Osteoblast (primary cell): ENCODE measurements around the gene EIF3J. TPM values are rescaled to one million over a fixed set of nuclear protein-coding genes. Genes with fewer than 3 reads are reported as not detected.
A peak's percentile ranks its signal among the peaks of the same experiment; 100 is the strongest.

Experiments used
- DNase-seq: peaks from one replicate; pipeline ENCODE4 v3.0.0; 2011; ENCODE audit warnings: low spot score, mixed read lengths; ENCODE audit not compliant: insufficient read length; ENCODE audit errors: missing footprints
- H2AFZ ChIP-seq: 2 replicates; pipeline ENCODE4 v1.6.0; 2011; ENCODE audit warnings: mild to moderate bottlenecking, low read length
- H3K27ac ChIP-seq: 2 replicates; pipeline ENCODE4 v1.5.1; 2011; ENCODE audit warnings: mild to moderate bottlenecking, low read depth, low read length, moderate library complexity
- H3K27me3 ChIP-seq: 2 replicates; pipeline ENCODE4 v1.6.0; 2012; ENCODE audit warnings: mild to moderate bottlenecking, control low read depth, inconsistent platforms, low read length, moderate library complexity; ENCODE audit not compliant: insufficient read depth
- H3K36me3 ChIP-seq: 2 replicates; pipeline ENCODE4 v1.5.1; 2011; ENCODE audit warnings: mild to moderate bottlenecking, low read length, control low read depth, moderate library complexity; ENCODE audit not compliant: insufficient read depth
- H3K4me1 ChIP-seq: 2 replicates; pipeline ENCODE4 v1.5.1; 2011; ENCODE audit warnings: mild to moderate bottlenecking, low read length, control low read depth, moderate library complexity; ENCODE audit not compliant: insufficient read depth
- H3K4me2 ChIP-seq: 2 replicates; pipeline ENCODE4 v1.6.0; 2011; ENCODE audit warnings: mild to moderate bottlenecking, low read length; ENCODE audit not compliant: insufficient read depth
- H3K4me3 ChIP-seq: fragments of 200-600 bp; sonication (generic); 3 replicates; pipeline ENCODE4 v1.5.1; 2012; ENCODE audit warnings: mild to moderate bottlenecking, low read length, inconsistent platforms; ENCODE audit not compliant: insufficient read depth
- H3K79me2 ChIP-seq: 2 replicates; pipeline ENCODE4 v1.6.0; 2012; ENCODE audit warnings: mild to moderate bottlenecking, low read length, control low read depth, inconsistent platforms; ENCODE audit not compliant: insufficient read depth
- H3K9me3 ChIP-seq: 2 replicates; pipeline ENCODE4 v1.5.1; 2011; ENCODE audit warnings: low read depth, low read length, control low read depth
- H4K20me1 ChIP-seq: 2 replicates; pipeline ENCODE4 v1.6.0; 2012; ENCODE audit warnings: mild to moderate bottlenecking, low read length, control low read depth; ENCODE audit not compliant: insufficient read depth
- CTCF ChIP-seq: IDR thresholded peaks from 2 replicates; pipeline ENCODE4 v1.5.1; 2011; ENCODE audit warnings: mild to moderate bottlenecking, low read depth, low read length, moderate library complexity; ENCODE audit errors: extremely low read depth
- total RNA-seq: library from RNA; depleted of rRNA; stranded (reverse); fragments of >200 nt; gene quantifications from 2 replicates; pipeline ENCODE4 v1.2.3, GENCODE V29; 2012

Gene EIF3J, protein sequence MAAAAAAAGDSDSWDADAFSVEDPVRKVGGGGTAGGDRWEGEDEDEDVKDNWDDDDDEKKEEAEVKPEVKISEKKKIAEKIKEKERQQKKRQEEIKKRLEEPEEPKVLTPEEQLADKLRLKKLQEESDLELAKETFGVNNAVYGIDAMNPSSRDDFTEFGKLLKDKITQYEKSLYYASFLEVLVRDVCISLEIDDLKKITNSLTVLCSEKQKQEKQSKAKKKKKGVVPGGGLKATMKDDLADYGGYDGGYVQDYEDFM
- total RNA-seq = 36.2 and 39.2 TPM in 2 replicates

- peaks cover 21% of the 10 kb centered on the region for H4K20me1 ChIP-seq
- H3K4me3 ChIP-seq = peak within 1 kb of the TSS; percentile 93
- H3K36me3 ChIP-seq = peaks cover 25% of the 10 kb centered on the region
- peaks cover 33% of the 10 kb centered on the region for H3K4me1 ChIP-seq
- H3K27ac ChIP-seq = peak within 1 kb of the TSS; percentile 92
- DNase-seq = peak; percentile 99
- H3K4me2 ChIP-seq = peak within 1 kb of the TSS; percentile 94
- H2AFZ ChIP-seq = peak within 1 kb of the TSS; percentile 90
- peaks cover 54% of the 10 kb centered on the region for H3K79me2 ChIP-seq
- no peaks in the 10 kb centered on the region for H3K9me3 ChIP-seq
- H3K27me3 ChIP-seq = no peaks in the 10 kb centered on the region
- TF ChIP-seq CTCF = no peak
Observed at GRCh38 chr15:44536962-44537734, at the start of gene EIF3J. Gene EIF3J, plus strand, starts transcription at chr15:44537147. Its CDS starts 48 bp downstream, at chr15:44537195.

DNA sequence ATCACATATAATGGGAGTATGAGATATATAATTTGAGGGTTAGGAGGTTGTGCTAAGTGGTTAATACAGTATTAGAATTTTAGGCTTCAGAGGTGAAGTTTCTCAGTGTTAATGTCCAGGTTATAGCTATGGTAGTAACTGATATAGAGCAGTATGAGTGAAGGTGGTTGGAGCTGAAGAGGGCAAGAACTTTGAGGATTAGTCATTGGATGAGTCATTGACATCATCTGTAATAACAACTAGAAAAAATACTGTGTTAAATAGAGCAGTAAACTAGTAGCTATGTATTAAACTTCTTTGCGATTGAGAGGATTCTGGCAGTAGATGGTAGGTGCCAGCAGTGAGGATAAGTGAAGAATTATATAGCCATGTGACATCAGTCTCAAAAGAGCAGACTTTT, 47.5 kb upstream of the EIF3J start:
- H3K36me3 ChIP-seq = peaks cover 21% of the 10 kb centered on the region
- peak; percentile 75 for DNase-seq

GRCh38 chr15:44490622-44491021, 46.3 kb upstream of the EIF3J start:
- H3K27ac ChIP-seq = no peak overlapping the region
- H3K27me3 ChIP-seq = no peaks in the 10 kb centered on the region
- H4K20me1 ChIP-seq = peaks cover 12% of the 10 kb centered on the region
- peaks cover 18% of the 10 kb centered on the region for H3K36me3 ChIP-seq
- peaks cover 16% of the 10 kb centered on the region for H3K79me2 ChIP-seq
- DNase-seq = peak; percentile 3
- H3K4me1 ChIP-seq = peaks cover 15% of the 10 kb centered on the region
- H3K4me2 ChIP-seq = no peak overlapping the region
- no peaks in the 10 kb centered on the region for H3K9me3 ChIP-seq
- TF ChIP-seq CTCF = no peak
- H3K4me3 ChIP-seq = no peak overlapping the region
- H2AFZ ChIP-seq = no peak overlapping the region

More for the DNA sequence above, 47.5 kb upstream of the EIF3J start:
- H3K9me3 ChIP-seq = no peaks in the 10 kb centered on the region
- H3K27ac ChIP-seq = peak overlapping the region; percentile 52
- peaks cover 14% of the 10 kb centered on the region for H3K79me2 ChIP-seq
- peak overlapping the region; percentile 14 for H3K4me2 ChIP-seq
- H2AFZ ChIP-seq = no peak overlapping the region
- peaks cover 12% of the 10 kb centered on the region for H4K20me1 ChIP-seq
- no peak for TF ChIP-seq CTCF
- no peak overlapping the region for H3K4me3 ChIP-seq
- peaks cover 15% of the 10 kb centered on the region for H3K4me1 ChIP-seq
- no peaks in the 10 kb centered on the region for H3K27me3 ChIP-seq

DNA sequence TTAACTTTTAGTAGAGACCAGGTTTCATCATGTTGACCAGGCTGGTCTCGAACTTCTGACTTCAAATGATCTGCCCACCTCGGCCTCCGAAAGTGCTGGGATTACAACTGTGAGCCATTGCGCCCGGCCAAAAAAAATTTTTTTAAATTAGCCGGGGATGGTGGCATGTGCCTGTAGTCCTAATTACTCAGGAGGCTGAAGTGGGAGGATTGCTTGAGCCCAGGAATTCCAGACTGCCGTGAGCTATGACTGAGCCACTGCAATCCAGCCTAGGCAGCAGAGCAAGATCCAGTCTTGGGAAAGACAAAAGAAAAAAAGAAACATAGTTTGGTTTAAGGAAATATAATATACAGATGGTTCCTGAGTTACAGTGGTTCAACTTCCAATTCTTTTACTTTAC, 44.9 kb upstream of the EIF3J start:
- TF ChIP-seq CTCF = no peak
- DNase-seq = no peak
- H3K9me3 ChIP-seq = no peaks in the 10 kb centered on the region
- H4K20me1 ChIP-seq = peaks cover 12% of the 10 kb centered on the region
- H3K27ac ChIP-seq = no peak overlapping the region
- H2AFZ ChIP-seq = no peak overlapping the region
- H3K4me1 ChIP-seq = peaks cover 15% of the 10 kb centered on the region
- H3K36me3 ChIP-seq = peaks cover 13% of the 10 kb centered on the region
- H3K4me3 ChIP-seq = no peak overlapping the region
- H3K79me2 ChIP-seq = peaks cover 22% of the 10 kb centered on the region
- H3K27me3 ChIP-seq = no peaks in the 10 kb centered on the region
- no peak overlapping the region for H3K4me2 ChIP-seq
